HG03439 (cell line): ENCODE measurements around the gene CUEDC1.
"Not testable (repeated sequence)": the region's sequence is repeated elsewhere in the genome, so short reads cannot be mapped to it uniquely, and the experiment has no call there.

Experiments
- ATAC-seq: cut with Tn5 transposase; IDR thresholded peaks from one replicate; pipeline ENCODE4 v1.9.1; 2021; ENCODE audit warnings: mild to moderate bottlenecking, moderate library complexity; ENCODE audit not compliant: unreplicated experiment

CUEDC1 gene

DNA sequence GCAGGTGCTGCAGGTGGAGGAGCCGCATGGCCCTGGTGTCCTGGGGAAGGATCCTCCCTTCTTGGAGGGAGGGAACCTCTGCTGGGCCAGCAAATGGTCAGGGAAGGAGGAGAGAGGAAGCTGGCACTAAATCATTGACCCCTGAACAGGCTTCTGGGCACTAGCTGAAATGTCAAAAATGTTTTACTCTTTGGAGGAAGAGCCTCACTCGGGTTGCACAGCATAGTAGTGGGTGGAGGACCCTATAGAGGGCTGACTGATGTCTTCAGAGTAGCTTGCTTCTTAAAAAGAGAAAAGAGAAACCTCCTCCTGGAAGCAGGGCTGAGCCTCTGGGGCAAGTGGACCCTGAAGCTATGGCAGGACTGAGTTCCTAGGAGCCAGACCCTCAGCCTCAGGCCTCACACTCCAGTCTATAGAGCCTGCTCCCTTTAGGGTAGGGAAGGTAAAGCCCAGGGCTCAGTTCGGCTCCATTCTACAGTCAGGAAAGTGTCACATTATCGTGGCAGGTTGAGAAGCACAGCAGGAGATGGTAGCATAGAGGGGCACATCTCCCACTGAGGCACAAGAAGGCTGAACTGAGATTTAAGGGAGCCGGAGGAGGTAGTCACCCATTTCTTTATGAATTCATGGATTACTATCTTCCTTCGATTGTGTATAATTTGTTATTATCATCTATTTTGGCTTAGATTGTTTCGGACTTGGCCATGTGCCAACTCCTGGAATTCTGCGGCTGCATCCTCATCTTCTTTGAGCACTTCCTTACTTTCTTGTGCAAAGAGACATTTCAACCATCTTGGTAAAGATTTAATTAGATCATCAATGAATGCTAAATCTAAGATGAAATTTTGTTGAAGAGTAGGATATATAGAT, 7.3 kb upstream of the CUEDC1 start:
- ATAC-seq: no peak

DNA sequence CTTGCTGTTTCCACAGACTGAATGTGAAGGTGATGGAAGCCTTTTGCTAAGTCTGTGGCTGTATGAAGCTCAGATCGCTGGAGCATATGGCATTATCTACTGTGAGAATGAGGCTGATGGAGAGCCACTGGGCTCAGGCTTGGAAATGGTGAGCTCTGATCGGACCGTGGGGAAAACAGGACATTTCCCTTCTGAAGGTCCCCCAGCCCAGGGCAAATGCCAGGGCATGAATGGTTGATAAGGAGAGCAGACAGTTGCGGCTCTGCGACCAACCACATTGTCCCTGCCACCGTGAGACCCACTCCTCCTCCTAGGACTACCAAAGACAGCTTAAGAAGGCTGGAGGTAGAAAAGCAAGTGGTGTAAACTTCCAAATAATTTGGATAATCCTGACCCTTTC, 4.7 kb upstream of the CUEDC1 start:
- ATAC-seq: no peak

DNA sequence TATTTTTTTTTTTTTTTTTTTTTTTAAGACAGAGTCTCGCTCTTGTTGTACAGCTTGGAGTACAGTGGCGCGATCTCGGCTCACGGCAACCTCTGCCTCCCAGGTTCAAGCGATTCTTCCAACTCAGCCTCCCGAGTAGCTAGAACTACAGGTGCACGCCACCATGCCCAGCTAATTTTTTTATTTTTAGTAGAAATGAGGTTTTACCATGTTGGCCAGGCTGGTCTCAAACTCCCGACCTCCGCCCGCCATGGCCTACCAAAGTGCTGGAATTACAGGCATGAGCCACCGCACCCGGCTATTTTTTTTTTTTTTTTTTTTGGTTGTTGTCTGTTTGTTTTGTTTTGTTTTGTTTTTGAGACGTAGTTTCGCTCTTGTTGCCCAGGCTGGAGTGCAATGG, 3.2 kb upstream of the CUEDC1 start:
- ATAC-seq: not testable (repeated sequence)

DNA sequence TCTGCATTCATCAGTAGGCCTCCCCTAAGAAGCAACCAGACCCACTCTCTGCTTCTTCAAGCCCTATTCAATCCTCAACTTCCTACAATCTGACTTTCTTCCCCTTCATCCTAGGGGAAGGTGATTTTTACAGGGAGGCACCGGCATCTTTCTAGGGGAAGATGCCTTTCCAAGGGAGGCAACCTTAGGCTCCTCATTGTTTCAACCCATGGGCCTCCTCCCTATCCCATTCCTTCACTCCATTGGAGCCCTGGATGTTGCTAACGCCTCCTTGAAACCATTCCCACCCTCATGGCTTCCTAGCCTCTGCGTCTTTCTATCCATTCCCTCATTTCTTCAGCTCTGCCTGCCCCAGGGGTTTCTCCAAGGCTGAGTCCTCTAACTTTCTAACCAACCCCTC, 2.7 kb upstream of the CUEDC1 start:
- no peak for ATAC-seq

DNA sequence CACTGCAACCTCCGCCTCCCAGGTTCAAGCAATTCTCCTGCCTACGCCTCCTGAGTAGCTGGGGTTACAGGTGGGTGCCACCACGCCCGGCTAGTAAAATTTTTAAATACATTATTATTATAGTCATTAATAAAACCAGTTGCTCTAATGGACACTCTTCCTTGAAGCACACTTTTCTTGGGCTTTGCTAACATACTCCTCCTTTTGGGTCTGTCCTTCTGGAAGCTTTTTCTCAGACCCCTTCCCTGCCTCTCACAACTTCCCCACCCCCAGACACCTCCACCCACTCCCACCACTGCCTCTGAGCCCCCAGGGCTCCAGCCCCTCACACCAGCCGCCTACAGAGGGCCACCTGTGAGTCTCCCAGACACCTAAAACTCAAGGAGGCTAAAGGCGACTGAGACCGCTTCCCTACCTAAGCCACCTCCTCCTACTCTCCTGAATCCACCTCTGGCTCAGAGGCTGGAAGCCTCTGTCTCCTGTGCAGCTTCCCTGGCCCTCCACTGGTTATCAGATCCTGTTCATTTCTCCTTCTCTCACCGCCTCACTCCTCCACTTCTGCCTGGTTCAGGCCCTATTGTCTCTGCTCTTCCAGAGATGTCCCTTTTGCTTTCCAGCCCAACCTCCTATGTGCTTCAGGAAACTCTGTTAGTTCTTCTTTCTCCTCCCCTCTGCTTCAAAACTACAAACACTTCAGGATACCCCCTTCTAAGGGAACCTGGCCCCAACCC, 2.1 kb upstream of the CUEDC1 start:
- no peak for ATAC-seq

DNA sequence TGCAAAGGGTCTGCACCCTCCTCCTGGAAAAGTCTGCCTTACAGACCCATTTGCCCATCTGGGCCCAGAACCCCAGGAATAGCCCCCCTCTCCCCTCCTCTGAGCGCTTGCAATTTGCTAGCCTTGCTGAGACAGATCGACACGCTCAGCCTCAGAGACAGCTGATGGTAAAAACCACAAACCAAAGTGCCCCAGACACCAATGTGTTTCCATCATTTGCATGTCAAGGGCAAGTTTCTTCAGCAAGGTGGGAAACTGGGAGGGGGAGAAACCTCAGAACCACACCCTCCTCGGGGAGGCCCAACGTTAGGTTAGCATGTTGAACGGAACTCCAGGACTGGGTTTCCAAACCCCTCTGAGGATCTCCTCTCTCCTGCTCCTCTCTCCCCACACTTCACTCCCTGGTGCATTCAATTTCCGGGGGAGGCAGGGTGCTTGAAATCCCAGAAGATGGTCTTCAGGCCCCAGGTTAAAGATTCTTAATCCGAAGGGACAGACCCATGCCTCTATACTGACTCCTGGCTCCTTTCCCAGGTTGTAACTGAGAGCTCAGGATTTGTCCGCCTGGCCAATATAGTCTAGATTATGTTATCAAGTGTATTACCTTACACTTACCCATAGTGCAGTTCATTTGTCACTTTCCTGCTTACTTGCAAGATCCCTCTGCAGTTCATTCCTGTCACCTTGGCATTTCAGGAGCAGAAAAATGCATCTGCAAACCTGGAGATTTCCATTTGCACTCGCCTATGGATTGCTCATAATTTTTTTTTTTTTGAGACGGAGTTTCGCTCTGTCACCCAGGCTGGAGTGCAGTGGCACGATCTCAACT, 1.3 kb upstream of the CUEDC1 start:
- ATAC-seq: peak; percentile 61

DNA sequence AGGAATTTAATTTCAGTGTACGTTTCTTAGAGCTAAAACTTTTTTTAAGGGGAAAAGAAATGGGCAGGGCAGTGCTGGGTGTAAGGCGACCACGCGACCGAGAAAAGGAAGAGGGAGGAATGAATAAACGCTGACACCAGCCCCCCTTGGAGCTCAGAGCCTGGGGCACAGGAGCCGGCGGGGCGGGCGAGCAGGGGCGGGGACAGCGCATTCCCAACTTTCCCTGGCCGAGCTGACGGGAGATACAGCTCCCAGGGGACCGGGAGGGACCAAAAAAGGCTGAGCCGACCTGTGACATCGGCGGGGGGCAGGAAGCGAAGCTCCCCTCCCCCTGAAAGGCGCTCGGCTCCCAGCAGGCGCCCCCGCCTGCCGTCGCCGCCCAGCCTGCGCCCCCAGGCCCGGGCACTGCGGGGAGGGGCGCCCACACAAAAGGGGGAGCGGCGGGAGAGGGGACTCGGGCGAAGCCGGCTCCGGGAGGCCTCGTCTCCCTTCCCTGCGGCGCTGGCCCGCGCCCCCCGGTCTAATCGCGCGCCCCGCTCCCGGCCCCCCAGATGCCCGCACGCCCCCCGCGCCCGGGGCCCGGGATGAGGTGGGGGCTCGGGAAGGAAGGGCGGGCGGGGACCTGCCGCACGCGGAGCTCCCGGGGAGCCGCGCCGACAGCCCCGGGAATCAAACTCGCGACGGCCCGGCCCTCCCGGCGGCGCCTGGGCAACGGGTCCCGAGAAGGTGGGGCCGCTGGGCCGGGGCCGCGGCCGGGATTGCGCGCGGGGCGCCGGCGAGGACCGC, 622 bp downstream of the CUEDC1 start:
- ATAC-seq: no peak

DNA sequence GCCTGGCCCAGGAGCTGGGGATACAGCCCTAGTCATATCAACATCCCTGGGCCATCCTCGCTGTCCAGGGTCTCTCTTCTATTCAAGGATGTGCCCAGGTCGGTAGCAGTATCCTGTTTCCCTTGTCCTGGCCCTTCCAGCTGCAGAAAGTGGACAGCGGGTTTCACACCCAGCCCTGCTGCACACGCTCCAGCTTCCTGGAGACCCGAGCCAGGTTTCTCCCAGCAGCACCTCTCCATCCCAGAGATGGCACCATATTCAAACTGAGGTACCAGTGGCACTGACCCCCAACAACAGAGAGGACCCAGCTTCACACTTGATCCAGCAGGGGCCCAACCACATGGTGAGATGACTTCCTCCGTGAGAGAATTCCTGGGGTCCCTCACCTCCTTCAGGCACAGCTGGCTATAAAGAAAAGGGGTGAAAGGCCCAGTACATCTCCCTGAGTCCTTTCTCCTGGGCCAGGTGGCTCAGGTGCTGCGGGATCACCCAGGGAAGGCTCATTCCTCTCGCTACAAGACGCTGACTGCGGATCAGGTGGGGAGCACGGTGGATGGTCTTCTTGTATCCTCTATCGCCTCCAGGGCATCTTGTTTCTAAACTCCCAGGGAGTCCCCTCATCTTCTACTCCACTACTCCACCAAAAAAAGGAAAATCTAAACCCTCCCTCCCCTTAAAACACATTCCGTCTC, 1.4 kb downstream of the CUEDC1 start:
- ATAC-seq: no peak

DNA sequence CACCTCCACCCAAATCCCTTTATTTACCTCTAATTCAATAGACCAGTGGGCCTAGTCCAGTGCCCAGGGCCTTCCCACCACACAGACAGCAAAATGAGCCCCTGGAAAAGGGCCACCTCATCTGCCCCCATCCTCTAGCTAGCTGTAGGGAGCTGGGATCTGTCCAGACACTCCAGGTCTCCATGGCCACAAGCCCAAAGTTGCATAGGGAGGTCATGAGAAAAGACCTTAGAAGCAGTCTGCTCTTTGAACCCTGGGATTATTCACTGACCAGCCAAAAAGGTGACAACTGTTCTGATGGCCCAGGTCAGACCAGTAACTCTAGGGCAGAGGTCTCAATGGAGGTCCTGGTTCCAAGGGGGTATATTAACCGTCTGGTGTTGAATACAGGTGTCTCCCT, 2.0 kb downstream of the CUEDC1 start:
- ATAC-seq: no peak

DNA sequence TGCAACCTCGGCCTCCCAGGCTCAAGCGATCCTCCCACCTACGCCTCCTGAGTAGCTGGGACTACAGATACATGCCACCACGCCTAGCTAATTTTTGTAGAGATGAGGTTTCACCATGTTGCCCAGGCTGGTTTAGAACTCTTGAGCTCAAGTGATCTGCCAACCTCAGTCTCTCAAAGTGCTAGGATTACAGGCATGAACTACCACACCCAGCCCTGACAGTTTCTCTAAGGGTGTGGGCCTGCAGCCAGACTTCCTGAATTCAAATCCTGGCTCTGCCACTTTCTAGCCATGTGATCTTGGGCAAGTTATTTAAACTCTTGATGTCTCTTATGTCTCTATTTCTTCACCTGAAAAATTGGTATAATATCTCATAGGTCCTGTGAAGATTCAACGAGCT, 5.6 kb downstream of the CUEDC1 start:
- ATAC-seq: no peak

DNA sequence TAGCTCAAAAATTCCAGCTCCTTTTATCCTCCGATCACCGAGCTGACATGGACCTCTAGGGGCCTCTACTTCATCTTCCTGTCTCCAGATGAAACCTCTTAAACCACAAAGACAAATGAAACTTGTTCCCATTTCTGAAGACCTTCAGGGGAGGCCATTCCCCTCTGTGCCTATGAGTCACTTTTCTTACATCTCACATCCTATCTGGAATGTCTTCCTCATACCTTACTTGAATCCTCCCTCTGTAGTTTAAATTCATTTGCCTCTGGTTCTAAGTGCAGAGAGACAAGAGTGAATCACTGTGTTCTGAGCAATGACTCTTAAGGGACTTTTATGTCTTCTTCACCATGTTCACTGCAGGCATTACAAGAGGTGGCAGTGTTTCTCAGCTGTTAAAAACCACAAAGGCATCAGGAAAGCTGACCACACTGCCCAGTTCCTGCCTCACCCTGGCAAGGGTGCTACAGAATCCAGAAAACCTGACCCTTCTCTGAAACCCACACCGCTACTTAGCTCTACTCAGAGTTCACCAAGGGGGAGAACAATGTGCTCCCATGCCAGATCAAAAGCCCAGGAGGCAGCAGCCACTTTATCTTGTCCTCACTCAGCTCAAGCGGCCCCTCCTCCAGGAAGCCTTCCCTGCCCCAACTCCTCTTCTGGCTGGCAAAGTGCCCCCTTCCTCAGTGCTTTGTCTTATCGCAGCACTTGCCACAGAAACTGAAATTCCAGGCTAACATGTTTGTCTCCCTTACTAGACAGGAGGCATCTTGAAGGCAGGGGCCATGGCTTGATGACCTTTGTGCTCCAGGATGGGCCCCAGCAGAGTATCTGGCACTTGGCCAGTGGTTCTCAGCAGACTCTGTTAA, 6.4 kb downstream of the CUEDC1 start:
- ATAC-seq: no peak

DNA sequence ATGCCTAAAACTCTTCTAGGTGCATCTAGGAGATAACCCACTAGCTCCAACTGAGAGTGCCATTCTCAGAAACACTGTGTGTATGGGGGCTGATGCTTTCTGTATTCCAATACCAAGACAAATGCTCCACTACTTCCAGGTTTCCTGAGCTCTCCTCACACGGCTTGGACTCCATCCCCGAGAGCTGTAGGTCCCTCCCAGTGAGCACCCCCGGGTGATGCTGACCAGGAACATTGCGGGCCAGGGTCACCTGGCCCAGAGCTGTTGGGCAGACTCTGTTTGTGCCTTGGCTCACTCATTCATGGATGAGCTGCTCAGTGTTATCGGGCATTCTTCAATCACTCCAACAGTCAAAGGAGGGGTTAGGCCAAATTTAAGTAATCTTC, 7.0 kb downstream of the CUEDC1 start:
- ATAC-seq: no peak

DNA sequence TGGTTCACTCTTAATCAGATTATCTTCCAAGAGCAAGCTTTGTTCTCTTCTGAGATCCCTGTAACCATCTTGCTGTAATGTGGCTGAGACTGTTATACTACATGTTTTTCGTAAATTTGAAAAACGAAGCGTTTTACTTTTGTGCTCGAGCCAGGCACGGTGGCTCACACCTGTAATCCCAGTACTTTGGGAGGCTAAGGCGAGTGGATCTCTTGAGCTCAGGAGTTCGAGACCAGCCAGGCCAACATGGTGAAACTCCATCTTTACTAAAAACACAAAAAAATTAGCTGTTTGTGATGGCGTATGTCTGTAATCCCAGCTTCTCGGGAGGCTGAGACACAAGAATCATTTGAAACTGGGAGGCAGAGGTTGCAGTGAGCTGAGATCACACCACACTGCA, 7.8 kb downstream of the CUEDC1 start:
- no peak for ATAC-seq

DNA sequence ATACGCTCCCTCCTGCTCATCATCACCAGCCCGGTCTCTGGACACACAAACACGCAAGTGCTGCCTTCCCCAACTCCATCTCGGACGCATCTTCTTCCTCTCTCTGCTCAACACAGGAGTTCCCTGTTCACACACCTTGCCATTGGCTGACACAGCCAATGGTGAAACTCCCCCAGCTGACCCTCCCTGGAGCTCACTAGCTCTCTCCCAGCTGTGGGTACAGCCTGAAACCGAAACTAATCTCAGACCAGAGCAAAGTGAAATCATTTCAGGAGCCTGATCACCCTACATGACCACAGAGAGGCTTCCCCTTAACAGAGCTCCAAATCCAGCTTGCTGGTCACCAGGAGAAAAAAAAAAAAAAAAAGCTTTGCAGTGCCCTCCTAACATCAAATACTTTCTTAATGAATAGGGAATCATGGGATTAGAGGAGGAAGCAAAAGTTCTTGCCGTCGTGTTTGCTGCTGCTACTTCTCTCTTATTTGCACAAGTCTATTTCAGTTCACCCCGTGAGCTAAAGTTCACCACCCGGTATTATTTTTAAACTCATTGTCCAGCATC, 8.3 kb downstream of the CUEDC1 start:
- ATAC-seq: peak; percentile 84

DNA sequence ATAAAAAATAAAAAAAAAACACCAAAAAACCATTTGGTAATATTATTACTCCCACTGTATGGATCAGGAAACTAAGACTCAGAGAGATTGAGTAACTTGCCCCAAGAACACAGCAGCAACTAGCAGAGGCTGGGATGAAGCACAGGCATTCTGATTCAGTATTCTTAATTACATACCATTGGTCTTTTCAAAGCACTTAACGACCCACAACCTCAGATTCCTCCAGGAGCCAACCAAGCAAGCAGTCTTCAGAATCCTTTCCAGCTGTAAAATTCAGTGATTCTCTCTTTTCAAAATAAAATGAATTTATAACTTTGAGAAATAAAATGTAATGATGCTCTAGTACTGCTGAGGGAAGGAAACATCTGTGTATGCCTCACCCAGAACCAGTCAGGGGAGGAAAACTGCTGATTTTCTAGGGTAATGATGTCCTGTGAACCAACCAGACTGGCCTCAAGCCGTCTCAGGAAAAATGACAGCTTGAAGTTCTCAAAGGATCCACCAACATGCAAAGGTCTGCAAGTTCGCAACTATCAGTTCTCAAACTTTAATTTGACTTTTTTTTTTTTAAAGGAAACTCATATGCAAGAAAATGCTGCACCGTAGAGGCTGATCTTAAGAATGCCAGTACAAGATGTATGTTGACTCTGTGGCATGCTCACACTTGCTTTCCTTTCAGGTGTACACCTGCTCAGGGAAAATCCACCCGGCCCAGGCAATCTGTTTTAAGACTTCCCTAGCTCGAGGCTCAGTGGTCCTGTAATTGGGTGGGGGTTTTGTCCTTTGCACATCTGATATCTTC, 9.0 kb downstream of the CUEDC1 start:
- ATAC-seq: no peak

DNA sequence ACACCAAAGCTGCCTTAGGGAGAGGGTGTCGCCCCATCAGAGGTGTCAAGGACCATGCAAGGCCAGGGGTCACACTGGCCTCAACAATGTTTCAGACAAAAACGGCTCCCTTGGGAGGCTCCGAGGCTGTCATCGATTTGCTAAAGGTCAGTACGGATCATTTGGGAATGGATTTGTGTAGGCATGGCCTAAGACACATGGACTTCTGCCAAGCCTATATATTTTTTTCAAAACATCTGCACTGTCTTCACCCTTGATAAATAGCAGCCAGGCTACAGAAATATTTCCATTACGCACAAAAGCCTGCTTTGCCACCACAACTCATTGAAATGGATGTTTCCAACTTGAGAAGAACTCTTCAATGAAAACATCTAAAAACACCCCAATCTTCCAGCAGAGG, 10.3 kb downstream of the CUEDC1 start:
- no peak for ATAC-seq

DNA sequence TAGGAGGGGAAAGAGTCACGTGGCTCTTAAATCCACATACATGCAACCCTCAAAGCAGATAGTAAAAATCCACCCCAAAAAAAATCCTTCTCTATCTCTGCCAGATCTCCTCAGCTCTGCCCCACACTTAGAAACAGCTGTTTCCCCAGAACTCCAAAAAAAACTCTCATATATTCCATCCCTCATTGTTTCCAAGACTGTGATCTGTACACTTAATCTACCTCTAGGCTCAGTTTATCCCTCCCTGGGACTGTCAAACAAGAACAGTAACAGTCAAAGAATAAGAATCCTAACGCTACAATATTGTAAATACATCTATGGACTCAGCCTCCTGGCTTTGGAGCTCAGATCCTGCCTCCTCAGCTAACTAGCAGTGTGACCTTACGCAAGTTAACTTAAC, 11.6 kb downstream of the CUEDC1 start:
- ATAC-seq: no peak

DNA sequence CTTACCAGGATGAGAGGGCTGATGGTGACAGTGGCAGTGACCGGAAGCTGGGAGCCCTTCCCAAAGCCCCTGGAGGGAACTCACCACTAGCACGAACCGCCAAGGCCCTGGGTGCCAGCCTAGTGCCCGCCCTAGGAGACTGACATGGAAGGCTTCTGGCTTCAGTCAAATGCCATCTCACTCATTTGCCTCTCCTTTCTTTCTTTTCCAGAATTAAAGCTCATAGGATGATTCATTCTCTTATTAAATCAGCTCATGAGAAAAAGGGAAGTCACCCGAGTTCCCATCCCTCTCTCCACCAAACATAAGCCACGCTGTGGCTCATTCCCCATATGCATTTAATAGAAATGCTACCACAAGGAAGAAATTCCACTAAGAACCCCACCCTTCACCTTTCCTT, 12.1 kb downstream of the CUEDC1 start:
- ATAC-seq: no peak
